NCI-H345 treated with DMSO at 0.1 percent for 48 hours (cell line): ENCODE measurements around the gene OASL.
"Not testable (repeated sequence)": the region's sequence is repeated elsewhere in the genome, so short reads cannot be mapped to it uniquely, and the experiment has no call there.

Source experiments
- DNase-seq: peaks from one replicate; lab custom pipeline; 2025; ENCODE audit not compliant: unreplicated experiment; lab: John Stamatoyannopoulos, UW

The OASL gene, protein sequence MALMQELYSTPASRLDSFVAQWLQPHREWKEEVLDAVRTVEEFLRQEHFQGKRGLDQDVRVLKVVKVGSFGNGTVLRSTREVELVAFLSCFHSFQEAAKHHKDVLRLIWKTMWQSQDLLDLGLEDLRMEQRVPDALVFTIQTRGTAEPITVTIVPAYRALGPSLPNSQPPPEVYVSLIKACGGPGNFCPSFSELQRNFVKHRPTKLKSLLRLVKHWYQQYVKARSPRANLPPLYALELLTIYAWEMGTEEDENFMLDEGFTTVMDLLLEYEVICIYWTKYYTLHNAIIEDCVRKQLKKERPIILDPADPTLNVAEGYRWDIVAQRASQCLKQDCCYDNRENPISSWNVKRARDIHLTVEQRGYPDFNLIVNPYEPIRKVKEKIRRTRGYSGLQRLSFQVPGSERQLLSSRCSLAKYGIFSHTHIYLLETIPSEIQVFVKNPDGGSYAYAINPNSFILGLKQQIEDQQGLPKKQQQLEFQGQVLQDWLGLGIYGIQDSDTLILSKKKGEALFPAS

DNA sequence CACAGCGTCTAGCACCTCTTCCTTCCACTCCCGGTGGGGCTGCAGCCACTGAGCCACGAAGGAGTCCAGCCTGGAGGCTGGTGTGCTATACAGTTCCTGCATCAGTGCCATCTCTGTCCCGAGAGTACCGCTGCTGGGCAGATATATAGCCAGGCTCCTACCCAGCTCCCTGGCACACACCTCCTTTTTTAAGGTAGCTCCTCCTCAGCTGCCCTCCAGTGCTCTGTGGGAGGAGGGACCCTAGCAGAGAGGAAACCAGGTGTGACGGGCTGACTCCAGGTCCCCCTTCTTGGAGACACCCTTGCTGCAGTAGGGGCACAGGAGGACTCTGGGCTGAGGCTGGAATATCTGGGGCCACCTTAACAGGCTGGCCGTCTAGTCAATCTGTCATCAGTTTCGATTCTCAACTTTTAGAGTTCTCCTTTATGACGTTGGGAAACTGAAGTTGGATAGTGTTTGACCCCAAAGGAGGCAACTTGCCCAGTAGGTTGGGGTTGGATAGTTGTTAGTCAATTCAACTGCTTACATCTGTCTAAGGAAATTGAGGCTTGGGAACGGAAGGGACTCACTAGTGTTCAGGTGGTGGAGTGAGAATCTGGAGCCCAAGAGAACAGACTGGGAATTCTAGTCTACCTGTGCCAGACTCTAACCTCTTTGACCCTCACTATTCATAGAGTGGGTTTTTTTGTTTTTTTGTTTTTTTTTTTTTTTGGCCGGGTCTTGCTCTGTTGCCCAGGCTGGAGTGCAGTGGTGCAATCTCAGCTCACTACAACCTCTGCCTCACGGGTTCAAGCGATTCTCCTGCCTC, at the start of gene OASL:
OASL (minus strand) TSS at position 386 of the 808 bp plus-strand sequence; CDS start at position 111, 275 bp downstream.
- no peak for DNase-seq

- no peak for DNase-seq
These were observed 49.1 kb upstream of the OASL start for GRCh38 chr12:121088195-121088585.

DNA sequence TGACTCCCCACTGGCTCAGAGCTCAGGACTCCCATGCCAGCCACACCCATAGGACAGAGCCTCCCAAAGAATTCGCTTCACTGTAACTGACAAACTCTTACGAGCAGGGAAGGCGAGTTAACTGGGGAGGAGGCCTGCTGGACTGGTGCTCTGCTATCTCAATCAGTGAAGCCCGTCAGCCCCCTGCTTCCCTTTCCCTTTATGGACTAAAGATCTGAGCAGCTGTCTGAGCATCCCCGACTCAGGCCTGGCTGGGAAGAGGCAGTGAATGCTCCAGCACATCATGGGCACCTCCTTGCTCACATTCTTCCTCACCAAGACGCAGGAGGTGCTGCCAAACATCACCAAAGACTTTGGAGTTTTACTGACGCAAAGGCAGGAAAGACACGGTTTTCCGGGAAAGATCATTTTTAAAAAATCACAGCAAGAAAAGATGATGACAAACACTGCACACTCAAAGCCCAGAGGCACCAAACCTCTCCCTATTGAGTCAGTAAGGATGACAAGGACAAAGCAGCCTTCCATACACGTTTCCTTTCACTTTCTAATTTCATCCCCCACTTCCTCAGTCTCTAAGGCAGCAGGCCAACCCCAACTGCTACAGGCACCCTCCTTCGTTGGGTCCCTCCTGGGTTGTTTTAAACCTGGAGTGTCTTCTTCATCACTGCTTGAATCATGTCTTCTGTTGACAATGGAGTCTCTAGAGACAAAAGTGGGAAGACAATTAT, 48.6 kb upstream of the OASL start:
- DNase-seq, result no peak

- no peak for DNase-seq
These were observed 47.8 kb upstream of the OASL start for GRCh38 chr12:121086781-121087295.

DNA sequence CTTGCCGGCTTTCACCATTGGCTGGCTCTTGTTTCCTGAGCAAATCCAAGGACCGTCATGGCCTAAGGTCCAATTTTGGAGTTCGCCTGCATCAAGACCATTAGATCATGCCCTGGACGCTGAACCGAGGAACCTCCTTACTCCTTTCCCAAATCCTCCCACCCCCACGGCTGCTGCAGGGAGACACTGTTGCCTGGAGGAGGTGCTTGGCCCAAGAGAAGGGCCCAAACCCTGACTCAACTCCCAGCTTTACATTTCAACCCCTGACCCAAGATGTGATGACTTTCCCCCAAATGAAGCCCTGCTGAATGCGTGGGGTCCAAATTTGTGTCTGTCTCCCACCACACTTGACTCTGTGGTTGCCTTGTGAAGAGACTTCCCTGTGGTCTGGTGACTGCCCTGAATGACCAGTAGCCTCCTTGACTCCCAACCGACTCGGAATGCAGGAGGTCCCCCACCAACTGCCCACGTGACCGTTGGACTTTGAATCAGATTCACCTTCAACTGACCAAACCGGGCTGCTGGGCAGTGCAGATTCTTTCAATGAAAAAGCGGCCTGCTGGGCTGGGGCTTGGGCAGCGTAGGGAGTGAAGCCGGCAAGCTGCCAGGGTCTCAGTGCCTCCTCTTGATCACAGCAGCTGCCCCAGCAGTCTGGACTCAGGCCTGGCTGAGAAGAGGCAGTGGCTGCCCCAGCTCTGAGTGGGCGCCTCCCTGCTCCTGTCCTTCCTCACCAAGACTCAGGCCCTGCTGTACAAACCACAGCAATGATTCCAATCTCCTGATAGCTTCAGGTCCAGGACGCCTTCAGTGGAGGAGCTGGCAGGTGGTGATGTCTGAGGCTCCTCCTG, 46.7 kb upstream of the OASL start:
- no peak for DNase-seq

DNA sequence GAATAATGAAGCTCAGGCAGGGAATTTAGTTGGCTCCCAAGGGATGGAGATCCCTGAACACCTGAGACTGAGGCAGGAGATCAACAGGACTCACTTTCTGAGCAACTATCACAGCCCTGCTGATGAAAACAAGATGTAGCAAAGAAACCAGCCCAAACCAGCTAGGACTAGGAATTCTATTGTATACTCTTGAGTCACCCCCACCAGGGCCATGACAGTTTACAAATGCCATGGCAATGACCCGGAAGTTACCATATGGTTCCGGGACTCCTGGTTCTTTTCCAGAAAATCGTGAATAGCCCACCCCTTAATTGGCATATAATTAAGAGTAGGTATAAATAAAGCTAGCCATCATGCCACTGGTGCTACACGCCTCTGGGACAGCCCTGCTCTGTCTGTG, 46.0 kb upstream of the OASL start:
- no peak for DNase-seq

DNA sequence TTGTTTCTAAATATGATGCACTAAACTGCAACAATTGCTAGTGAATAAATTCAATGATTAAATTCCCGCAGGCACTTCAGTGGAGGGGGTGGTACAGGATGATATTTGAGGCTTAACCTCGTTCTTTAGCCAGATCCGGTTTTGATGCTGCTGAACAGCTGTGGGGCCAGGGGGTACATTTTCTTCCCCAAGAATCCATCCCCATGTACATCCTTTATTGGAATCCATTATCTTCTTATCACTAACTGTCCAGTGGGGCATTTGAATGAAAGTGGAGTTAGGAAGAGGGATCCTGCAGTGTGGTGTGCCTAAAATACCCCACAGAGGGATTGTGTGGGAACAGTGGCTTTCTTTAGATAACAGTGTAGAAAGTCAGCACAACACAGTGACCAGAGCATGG, 45.2 kb upstream of the OASL start:
- no peak for DNase-seq

- no peak for DNase-seq
These were observed 41.9 kb upstream of the OASL start for GRCh38 chr12:121080909-121081308.

GRCh38 chr12:121079736-121080272, 40.8 kb upstream of the OASL start:
- no peak for DNase-seq

DNA sequence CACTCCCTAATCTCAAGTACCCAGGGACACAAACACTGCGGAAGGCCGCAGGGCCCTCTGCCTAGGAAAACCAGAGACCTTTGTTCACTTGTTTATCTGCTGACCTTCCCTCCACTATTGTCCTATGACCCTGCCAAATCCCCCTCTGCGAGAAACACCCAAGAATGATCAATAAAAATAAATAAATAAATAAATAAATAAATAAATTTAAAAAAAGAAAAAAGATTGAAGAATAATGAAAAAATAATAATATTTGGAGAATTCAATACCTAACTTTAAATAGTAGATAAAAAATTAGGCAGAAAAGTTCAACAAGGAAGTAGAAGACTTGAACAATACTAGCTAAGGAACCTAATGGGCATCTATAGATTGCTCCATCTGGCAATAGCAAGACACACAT, 38.4 kb upstream of the OASL start:
- not testable (repeated sequence) for DNase-seq

DNA sequence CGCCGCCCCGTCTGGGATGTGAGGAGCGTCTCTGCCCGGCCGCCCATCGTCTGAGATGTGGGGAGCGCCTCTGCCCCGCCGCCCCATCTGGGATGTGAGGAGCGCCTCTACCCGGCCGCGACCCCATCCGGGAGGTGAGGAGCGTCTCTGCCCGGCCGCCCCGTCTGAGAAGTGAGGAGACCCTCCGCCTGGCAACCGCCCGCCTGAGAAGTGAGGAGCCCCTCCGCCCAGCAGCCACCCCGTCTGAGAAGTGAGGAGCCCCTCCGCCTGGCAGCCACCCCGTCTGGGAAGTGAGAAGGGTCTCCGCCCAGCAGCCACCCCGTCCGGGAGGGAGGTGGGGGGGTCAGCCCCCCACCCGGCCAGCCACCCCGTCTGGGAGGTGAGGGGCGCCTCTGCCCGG, 36.9 kb upstream of the OASL start:
- not testable (repeated sequence) for DNase-seq

- DNase-seq, result no peak
These were observed 33.1 kb upstream of the OASL start for GRCh38 chr12:121072147-121072546.

- no peak for DNase-seq
These were observed 30.2 kb upstream of the OASL start for GRCh38 chr12:121069206-121069605.

GRCh38 chr12:121065345-121065744, 26.3 kb upstream of the OASL start:
- no peak for DNase-seq

DNA sequence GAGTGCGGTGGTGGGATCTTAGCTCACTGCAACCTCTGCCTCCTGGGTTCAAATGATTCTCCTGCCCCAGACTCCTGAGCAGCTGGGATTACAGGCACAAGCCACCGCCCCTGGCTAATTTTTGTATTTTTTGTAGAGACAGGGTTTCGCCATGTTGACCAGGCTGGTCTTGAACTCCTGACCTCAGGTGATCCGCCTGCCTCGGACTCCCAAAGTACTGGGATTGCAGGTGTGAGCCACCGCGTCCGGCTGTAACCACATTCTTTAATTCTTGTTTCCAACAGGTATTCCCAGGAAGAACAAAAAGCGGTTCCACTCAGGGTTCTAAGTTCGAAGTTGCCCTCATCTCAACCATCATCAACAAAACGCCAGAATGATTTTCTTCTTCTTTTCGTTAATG, 25.5 kb upstream of the OASL start:
- DNase-seq, result not testable (repeated sequence)

DNA sequence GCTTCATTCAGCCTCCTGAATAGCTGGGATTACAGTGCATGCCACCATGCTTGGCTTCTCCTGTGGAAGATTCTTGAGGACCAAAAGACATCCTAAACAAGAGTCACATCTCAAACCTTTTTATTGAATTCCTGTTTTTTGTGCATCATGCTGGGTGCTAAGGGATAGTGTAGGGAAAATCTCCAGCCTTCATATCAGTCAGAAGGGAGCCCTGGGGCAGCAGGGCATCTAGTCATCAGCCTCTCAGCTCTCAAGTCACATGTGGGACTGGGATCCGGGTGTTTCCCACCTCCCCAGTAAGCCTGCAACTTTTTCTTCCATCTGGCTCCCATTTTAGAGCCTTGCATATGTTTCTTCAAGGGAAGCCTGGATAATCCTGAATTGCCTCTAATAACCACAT, 25.1 kb upstream of the OASL start:
- no peak for DNase-seq

- no peak for DNase-seq
These were observed 23.5 kb upstream of the OASL start for GRCh38 chr12:121062391-121063045.

DNA sequence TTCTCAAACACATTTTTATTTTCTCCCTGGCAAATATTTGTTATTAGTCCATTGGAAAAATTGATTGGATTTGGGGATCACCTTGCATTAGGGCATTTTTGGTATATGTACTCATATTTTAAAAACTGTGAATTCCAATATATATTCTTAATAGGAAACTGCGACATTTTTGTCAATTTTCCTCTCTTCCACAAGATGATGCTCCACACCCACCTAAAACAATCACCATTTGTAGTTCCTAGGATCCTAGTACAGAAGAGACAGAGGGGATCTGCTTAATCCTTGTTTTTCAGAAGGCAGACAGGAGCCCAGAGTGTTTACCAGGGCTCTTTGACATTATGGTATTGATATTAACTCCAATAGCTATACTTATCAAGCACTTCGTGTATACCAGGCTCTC, 22.8 kb upstream of the OASL start:
- peak; percentile 2 for DNase-seq
